ENCODE results near the gene GALNT2. TPM values are rescaled to one million over a fixed set of nuclear protein-coding genes. Genes with fewer than 3 reads are reported as not detected.
A peak's percentile ranks its signal among the peaks of the same experiment; 100 is the strongest.

The GALNT2 gene
- total and polyA plus RNA-seq, 2 donors (not counting 1 experiment from before 2014, with no cell fraction given) = 19.0 to 184 TPM

- Mint-ChIP-seq H3K27ac (no peak overlapping the region), H3K4me1 (peaks cover 39% of the 10 kb centered on the region), H3K9me3 (ENCODE audit: insufficient read depth) (no peaks in the 10 kb centered on the region), H3K27me3 (no peaks in the 10 kb centered on the region), H3K4me3 (no peak overlapping the region)
- H3K36me3 ChIP-seq (replicated peaks in 1 of 2; ENCODE audit: control extremely low read depth in 1 of 2, control insufficient read depth in 1 of 2, extremely low read depth in 1 of 2, insufficient read depth in 2 of 2, low read length in 1 of 2) = no peaks in the 10 kb centered on the region
- TF ChIP-seq CTCF (IDR thresholded peaks at IDR 0.05) (no peak), EZH2 (IDR thresholded peaks at IDR 0.05; ENCODE audit: borderline replicate concordance, insufficient read depth, low read depth, low read length, poor library complexity, severe bottlenecking) (no peak)
- H3K79me2 ChIP-seq (ENCODE audit: control insufficient read depth, insufficient read depth, low read length) = peaks cover 98% of the 10 kb centered on the region
- no peak for DNase-seq
- no peak overlapping the region for H3K9ac ChIP-seq (ENCODE audit: low read length)
- peaks cover 3% of the 10 kb centered on the region for H4K20me1 ChIP-seq (ENCODE audit: control insufficient read depth, insufficient read depth, low read length, poor library complexity, severe bottlenecking)
- intact Hi-C loops (cut with micrococcal nuclease) = no loop called here
- no peaks in the 10 kb centered on the region for H3K27me3 ChIP-seq (replicated peaks in 1 of 4; ENCODE audit: control extremely low read depth in 1 of 4, control insufficient read depth in 3 of 4, insufficient read depth in 4 of 4, low read length in 3 of 4)
- whole genome bisulfite sequencing (ENCODE audit: insufficient coverage) = 82% methylated on average over 4 of the region's 5 CpGs
- no peak overlapping the region for H2AFZ ChIP-seq (ENCODE audit: insufficient read depth, low read depth, low read length, poor library complexity, severe bottlenecking)
- peaks cover 3 to 8% of the 10 kb centered on the region in 2 donors for H3K4me1 ChIP-seq (ENCODE audit: control insufficient read depth in 2 of 2, insufficient read depth in 2 of 2, low read length in 2 of 2)
- no peak for ATAC-seq (ENCODE audit: low read depth)
- ChIA-PET POLR2A (no interaction called here), CTCF (interaction anchor here (1.3 kb wide), 1 partner anchor 10 kb away, joined by 4 read pairs; no protein-coding TSS in a partner anchor)
- H3K4me3 ChIP-seq (ENCODE audit: control extremely low read depth in 1 of 5, extremely low read depth in 1 of 5, insufficient read depth in 1 of 5, low read depth in 2 of 5, low read length in 4 of 5) = no peak overlapping the region
- no peak overlapping the region for H3K27ac ChIP-seq (ENCODE audit: low read length in 2 of 2)
- H3K9me3 ChIP-seq (ENCODE audit: control extremely low read depth in 1 of 3, control insufficient read depth in 2 of 3, insufficient read depth in 1 of 3, low read length in 2 of 3) = peaks cover 0 to 3% (median 0%) of the 10 kb centered on the region in 3 donors
- no peak overlapping the region for H3K4me2 ChIP-seq (replicated peaks; ENCODE audit: low read depth, low read length, poor library complexity, severe bottlenecking)
Measured at GRCh38 chr1:230156068-230156467, 89.0 kb downstream of the GALNT2 start.

- no peaks in the 10 kb centered on the region for H3K27me3 Mint-ChIP-seq
- ChIA-PET POLR2A (no interaction called here), CTCF (no interaction called here)
- Histone ChIP-seq H4K20me1 (ENCODE audit: control insufficient read depth, insufficient read depth, low read length, poor library complexity, severe bottlenecking) (peaks cover 3% of the 10 kb centered on the region), H3K4me1 (ENCODE audit: control insufficient read depth in 2 of 2, insufficient read depth in 2 of 2, low read length in 2 of 2) (peaks cover 0 to 3% of the 10 kb centered on the region in 2 donors), H3K4me3 (ENCODE audit: control extremely low read depth in 1 of 5, extremely low read depth in 1 of 5, insufficient read depth in 1 of 5, low read depth in 2 of 5, low read length in 4 of 5) (no peak overlapping the region), H2AFZ (ENCODE audit: insufficient read depth, low read depth, low read length, poor library complexity, severe bottlenecking) (no peak overlapping the region), H3K9ac (ENCODE audit: low read length) (no peak overlapping the region), H3K79me2 (ENCODE audit: control insufficient read depth, insufficient read depth, low read length) (peaks cover 98% of the 10 kb centered on the region), H3K4me2 (replicated peaks; ENCODE audit: low read depth, low read length, poor library complexity, severe bottlenecking) (no peak overlapping the region), H3K27me3 (replicated peaks in 1 of 4; ENCODE audit: control extremely low read depth in 1 of 4, control insufficient read depth in 3 of 4, insufficient read depth in 4 of 4, low read length in 3 of 4) (no peaks in the 10 kb centered on the region), H3K9me3 (ENCODE audit: control extremely low read depth in 1 of 3, control insufficient read depth in 2 of 3, insufficient read depth in 1 of 3, low read length in 2 of 3) (peaks cover 0 to 3% (median 0%) of the 10 kb centered on the region in 3 donors), H3K36me3 (replicated peaks in 1 of 2; ENCODE audit: control extremely low read depth in 1 of 2, control insufficient read depth in 1 of 2, extremely low read depth in 1 of 2, insufficient read depth in 2 of 2, low read length in 1 of 2) (no peaks in the 10 kb centered on the region), H3K27ac (ENCODE audit: low read length in 2 of 2) (no peak overlapping the region)
- H3K9me3 Mint-ChIP-seq (ENCODE audit: insufficient read depth) = no peaks in the 10 kb centered on the region
- H3K4me3 Mint-ChIP-seq = no peak overlapping the region
- TF ChIP-seq CTCF (IDR thresholded peaks at IDR 0.05) (no peak), EZH2 (IDR thresholded peaks at IDR 0.05; ENCODE audit: borderline replicate concordance, insufficient read depth, low read depth, low read length, poor library complexity, severe bottlenecking) (no peak)
- no peak for DNase-seq
- H3K4me1 Mint-ChIP-seq = peaks cover 35% of the 10 kb centered on the region
- ATAC-seq (ENCODE audit: low read depth) = no peak
- intact Hi-C loops (cut with micrococcal nuclease) = no loop called here
- 100% methylated on average over 3 of the region's 4 CpGs for WGBS (ENCODE audit: insufficient coverage)
- peak overlapping the region; percentile 4 for H3K27ac Mint-ChIP-seq
Measured at GRCh38 chr1:230156536-230156935, 89.5 kb downstream of the GALNT2 start.
